H9 (cell line): ENCODE measurements around the gene HCST. TPM values are rescaled to one million over a fixed set of nuclear protein-coding genes. Genes with fewer than 3 reads are reported as not detected.

Source experiments
- DNase-seq: peaks from one replicate; pipeline ENCODE4 v3.0.0-alpha.2; 2017
- H2AFZ ChIP-seq: one replicate; pipeline ENCODE4 v1.6.1; 2013; ENCODE audit warnings: mild to moderate bottlenecking, low read length, control low read depth, moderate library complexity
- H2AK5ac ChIP-seq: 2 replicates; pipeline ENCODE4 v1.6.1; 2013; ENCODE audit warnings: low read length, control low read depth, mixed read lengths; ENCODE audit not compliant: insufficient read length
- H2BK120ac ChIP-seq: one replicate; pipeline ENCODE4 v1.6.1; 2013; ENCODE audit warnings: low read depth, mild to moderate bottlenecking, low read length, control low read depth, inconsistent platforms; ENCODE audit not compliant: poor library complexity, severe bottlenecking
- H2BK12ac ChIP-seq: 2 replicates; pipeline ENCODE4 v1.6.1; 2013; ENCODE audit warnings: low read length, control low read depth, mixed read lengths, low read depth; ENCODE audit not compliant: insufficient read length
- H2BK15ac ChIP-seq: 2 replicates; pipeline ENCODE4 v1.6.1; 2013; ENCODE audit warnings: low read depth, low read length, control low read depth
- H2BK20ac ChIP-seq: one replicate; pipeline ENCODE4 v1.6.1; 2013; ENCODE audit warnings: low read depth, mild to moderate bottlenecking, low read length, control low read depth, inconsistent platforms; ENCODE audit not compliant: poor library complexity, severe bottlenecking
- H2BK5ac ChIP-seq: 2 replicates; pipeline ENCODE4 v1.6.1; 2013; ENCODE audit warnings: low read length, control low read depth, mixed read lengths; ENCODE audit not compliant: insufficient read length
- H3K14ac ChIP-seq: 2 replicates; pipeline ENCODE4 v1.6.1; 2013; ENCODE audit warnings: low read length, control low read depth; ENCODE audit not compliant: insufficient read depth
- H3K18ac ChIP-seq: 2 replicates; pipeline ENCODE4 v1.6.1; 2013; ENCODE audit warnings: low read depth, mild to moderate bottlenecking, mixed read lengths, low read length, control low read depth; ENCODE audit not compliant: insufficient read length
- H3K23ac ChIP-seq: 2 replicates; pipeline ENCODE4 v1.6.1; 2013; ENCODE audit warnings: low read length, control low read depth, mixed read lengths, low read depth; ENCODE audit not compliant: insufficient read length
- H3K23me2 ChIP-seq: 2 replicates; pipeline ENCODE4 v1.6.1; 2013; ENCODE audit warnings: low read depth, mild to moderate bottlenecking, mixed read lengths, low read length, control low read depth; ENCODE audit not compliant: insufficient read length, poor library complexity, severe bottlenecking
- H3K27ac ChIP-seq: 2 replicates; pipeline ENCODE4 v1.5.1; 2013; ENCODE audit warnings: low read length, control low read depth, mixed read lengths, low read depth; ENCODE audit not compliant: insufficient read length
- H3K27me3 ChIP-seq: 2 replicates; pipeline ENCODE4 v1.6.1; 2013; ENCODE audit warnings: low read length, control low read depth, inconsistent platforms; ENCODE audit not compliant: insufficient read depth
- H3K4ac ChIP-seq: 2 replicates; pipeline ENCODE4 v1.6.1; 2013; ENCODE audit warnings: low read depth, mild to moderate bottlenecking, control low read depth, inconsistent platforms, low read length, moderate library complexity
- H3K4me1 ChIP-seq: 2 replicates; pipeline ENCODE4 v1.6.1; 2013; ENCODE audit warnings: low read length, control low read depth, inconsistent platforms; ENCODE audit not compliant: insufficient read depth
- H3K4me2 ChIP-seq: 2 replicates; pipeline ENCODE4 v1.6.1; 2013; ENCODE audit warnings: low read length, control low read depth, mixed read lengths; ENCODE audit not compliant: insufficient read length, insufficient read depth
- H3K56ac ChIP-seq: 2 replicates; pipeline ENCODE4 v1.6.1; 2013; ENCODE audit warnings: low read depth, mild to moderate bottlenecking, mixed read lengths, low read length, control low read depth; ENCODE audit not compliant: insufficient read length
- H3K79me1 ChIP-seq: 2 replicates; pipeline ENCODE4 v1.6.1; 2013; ENCODE audit warnings: low read depth, mild to moderate bottlenecking, moderate library complexity, low read length, control low read depth, inconsistent platforms; ENCODE audit not compliant: insufficient read depth, poor library complexity, severe bottlenecking
- H3K79me2 ChIP-seq: 2 replicates; pipeline ENCODE4 v1.6.1; 2013; ENCODE audit warnings: low read length, control low read depth, inconsistent platforms; ENCODE audit not compliant: insufficient read depth
- H3K9ac ChIP-seq: 2 replicates; pipeline ENCODE4 v1.6.1; 2013; ENCODE audit warnings: low read length, control low read depth, mixed read lengths; ENCODE audit not compliant: insufficient read length; ENCODE audit errors: extremely low read depth
- H3K9me3 ChIP-seq: one replicate; pipeline ENCODE4 v1.6.1; 2013; ENCODE audit warnings: low read depth, low read length, inconsistent platforms; ENCODE audit not compliant: control insufficient read depth
- H3T11ph ChIP-seq: one replicate; pipeline ENCODE4 v1.6.1; 2013; ENCODE audit warnings: mild to moderate bottlenecking, low read length, control low read depth, inconsistent platforms
- H4K20me1 ChIP-seq: one replicate; pipeline ENCODE4 v1.6.1; 2013; ENCODE audit not compliant: control insufficient read depth, insufficient read length, insufficient read depth
- H4K5ac ChIP-seq: 2 replicates; pipeline ENCODE4 v1.6.1; 2013; ENCODE audit warnings: low read depth, mild to moderate bottlenecking, mixed read lengths, low read length, control low read depth; ENCODE audit not compliant: insufficient read length
- H4K8ac ChIP-seq: replicated peaks from 2 replicates; pipeline ENCODE4 v1.6.1; 2013; ENCODE audit warnings: low read length, control low read depth, mixed read lengths, low read depth; ENCODE audit not compliant: insufficient read length
- H4K91ac ChIP-seq: 2 replicates; pipeline ENCODE4 v1.6.1; 2013; ENCODE audit warnings: low read depth, mild to moderate bottlenecking, moderate library complexity, mixed read lengths, low read length, control low read depth; ENCODE audit not compliant: insufficient read length
- H3K27ac Mint-ChIP-seq, 3 experiments: 2 replicates in 2 of 3; 3 replicates in 1 of 3; pipeline ENCODE4 v1.8.0; 2020 to 2021; ENCODE audit warnings: mixed read lengths in 3 of 3, mild to moderate bottlenecking in 1 of 3, moderate library complexity in 1 of 3
- H3K27me3 Mint-ChIP-seq: 2 replicates; pipeline ENCODE4 v1.8.0; 2021; ENCODE audit warnings: low read depth, mild to moderate bottlenecking, moderate library complexity, mixed read lengths
- H3K36me3 Mint-ChIP-seq, 3 experiments: 2 replicates in 2 of 3; 3 replicates in 1 of 3; pipeline ENCODE4 v1.8.0; 2020 to 2021; ENCODE audit warnings: low read depth in 3 of 3, mixed read lengths in 3 of 3; ENCODE audit not compliant: insufficient read depth in 1 of 3
- H3K4me1 Mint-ChIP-seq, 2 experiments: 2 replicates each; pipeline ENCODE4 v1.8.0; 2020; ENCODE audit warnings: mixed read lengths in 2 of 2
- H3K4me3 Mint-ChIP-seq, 2 experiments: 2 replicates in 1 of 2; 3 replicates in 1 of 2; pipeline ENCODE4 v1.8.0; 2020 to 2021; ENCODE audit warnings: mild to moderate bottlenecking in 2 of 2, mixed read lengths in 2 of 2, moderate library complexity in 1 of 2
- H3K9me3 Mint-ChIP-seq, 2 experiments: 2 replicates in 1 of 2; 3 replicates in 1 of 2; pipeline ENCODE4 v1.8.0; 2020; ENCODE audit warnings: mild to moderate bottlenecking in 2 of 2, mixed read lengths in 2 of 2, moderate library complexity in 1 of 2
- CTCF ChIP-seq: fragments of 200-600 bp; sonication (generic); conservative IDR thresholded peaks from 3 replicates; pipeline ENCODE4 v1.8.0; 2021; ENCODE audit warnings: antibody characterized with exemption, mild to moderate bottlenecking
- WGBS: extraction: QIAGEN DNeasy Blood & Tissue Kit; methylation state at CpG from one replicate; pipeline ENCODE4 v1.1.7; 2013; ENCODE audit warnings: missing lambda C conversion rate, low lambda C conversion rate, mixed read lengths; ENCODE audit not compliant: insufficient read length; ENCODE audit errors: extremely low coverage; 5-methylcytosine and 5-hydroxymethylcytosine counted together
- total RNA-seq: library from RNA; stranded (reverse); gene quantifications from 2 replicates; pipeline ENCODE4 v1.2.1, GENCODE V29; 2021

The HCST gene
- total RNA-seq, 1 experiment from 2014 or later: 0.68 TPM

DNA sequence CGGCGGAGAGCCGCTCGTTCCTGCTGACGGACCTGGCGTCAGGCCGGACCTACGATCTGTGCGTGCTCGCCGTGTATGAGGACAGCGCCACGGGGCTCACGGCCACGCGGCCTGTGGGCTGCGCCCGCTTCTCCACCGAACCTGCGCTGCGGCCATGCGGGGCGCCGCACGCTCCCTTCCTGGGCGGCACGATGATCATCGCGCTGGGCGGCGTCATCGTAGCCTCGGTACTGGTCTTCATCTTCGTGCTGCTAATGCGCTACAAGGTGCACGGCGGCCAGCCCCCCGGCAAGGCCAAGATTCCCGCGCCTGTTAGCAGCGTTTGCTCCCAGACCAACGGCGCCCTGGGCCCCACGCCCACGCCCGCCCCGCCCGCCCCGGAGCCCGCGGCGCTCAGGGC, 42.2 kb downstream of the HCST start:
- H3K27me3 Mint-ChIP-seq: peaks cover 6% of the 10 kb centered on the region
- Histone ChIP-seq H3K79me1 (no peaks in the 10 kb centered on the region), H3K9me3 (no peaks in the 10 kb centered on the region), H2BK15ac (no peak overlapping the region), H3K18ac (no peak overlapping the region), H3K27me3 (no peaks in the 10 kb centered on the region), H2BK20ac (no peak overlapping the region), H3K79me2 (no peaks in the 10 kb centered on the region), H2AK5ac (no peak overlapping the region), H3K9ac (no peak overlapping the region), H3K4me1 (no peaks in the 10 kb centered on the region), H3K4me2 (no peak overlapping the region), H3K27ac (no peak overlapping the region), H3K23ac (no peak overlapping the region), H2BK5ac (no peak overlapping the region), H2BK12ac (no peak overlapping the region), H3K56ac (no peak overlapping the region), H2BK120ac (no peak overlapping the region), H4K20me1 (no peaks in the 10 kb centered on the region), H3T11ph (no peak overlapping the region), H4K91ac (no peak overlapping the region), H3K14ac (no peak overlapping the region), H4K8ac (no peak overlapping the region), H4K5ac (no peak overlapping the region), H3K4ac (no peak overlapping the region), H2AFZ (no peak overlapping the region), H3K23me2 (no peaks in the 10 kb centered on the region)
- H3K4me1 Mint-ChIP-seq: peaks cover 8 to 13% of the 10 kb centered on the region in 2 experiments
- WGBS: no CpG with 5 or more reads among the region's 52 CpGs
- no peaks in the 10 kb centered on the region for H3K9me3 Mint-ChIP-seq
- no peak for TF ChIP-seq CTCF
- no peak for DNase-seq
- no peak overlapping the region for H3K27ac Mint-ChIP-seq
- peaks cover 13 to 38% (median 31%) of the 10 kb centered on the region in 3 experiments for H3K36me3 Mint-ChIP-seq
- no peak overlapping the region for H3K4me3 Mint-ChIP-seq
